H9 (cell line): Measurements from ENCODE around the gene MAPK8IP2. TPM values are rescaled to one million over a fixed set of nuclear protein-coding genes. Genes with fewer than 3 reads are reported as not detected.

Experiments used
- DNase-seq: peaks from one replicate; pipeline ENCODE4 v3.0.0-alpha.2; 2017
- H2AFZ ChIP-seq: one replicate; pipeline ENCODE4 v1.6.1; 2013; ENCODE audit warnings: mild to moderate bottlenecking, low read length, control low read depth, moderate library complexity
- H2AK5ac ChIP-seq: 2 replicates; pipeline ENCODE4 v1.6.1; 2013; ENCODE audit warnings: low read length, control low read depth, mixed read lengths; ENCODE audit not compliant: insufficient read length
- H2BK120ac ChIP-seq: one replicate; pipeline ENCODE4 v1.6.1; 2013; ENCODE audit warnings: low read depth, mild to moderate bottlenecking, low read length, control low read depth, inconsistent platforms; ENCODE audit not compliant: poor library complexity, severe bottlenecking
- H2BK12ac ChIP-seq: 2 replicates; pipeline ENCODE4 v1.6.1; 2013; ENCODE audit warnings: low read length, control low read depth, mixed read lengths, low read depth; ENCODE audit not compliant: insufficient read length
- H2BK15ac ChIP-seq: 2 replicates; pipeline ENCODE4 v1.6.1; 2013; ENCODE audit warnings: low read depth, low read length, control low read depth
- H2BK20ac ChIP-seq: one replicate; pipeline ENCODE4 v1.6.1; 2013; ENCODE audit warnings: low read depth, mild to moderate bottlenecking, low read length, control low read depth, inconsistent platforms; ENCODE audit not compliant: poor library complexity, severe bottlenecking
- H2BK5ac ChIP-seq: 2 replicates; pipeline ENCODE4 v1.6.1; 2013; ENCODE audit warnings: low read length, control low read depth, mixed read lengths; ENCODE audit not compliant: insufficient read length
- H3K14ac ChIP-seq: 2 replicates; pipeline ENCODE4 v1.6.1; 2013; ENCODE audit warnings: low read length, control low read depth; ENCODE audit not compliant: insufficient read depth
- H3K18ac ChIP-seq: 2 replicates; pipeline ENCODE4 v1.6.1; 2013; ENCODE audit warnings: low read depth, mild to moderate bottlenecking, mixed read lengths, low read length, control low read depth; ENCODE audit not compliant: insufficient read length
- H3K23ac ChIP-seq: 2 replicates; pipeline ENCODE4 v1.6.1; 2013; ENCODE audit warnings: low read length, control low read depth, mixed read lengths, low read depth; ENCODE audit not compliant: insufficient read length
- H3K23me2 ChIP-seq: 2 replicates; pipeline ENCODE4 v1.6.1; 2013; ENCODE audit warnings: low read depth, mild to moderate bottlenecking, mixed read lengths, low read length, control low read depth; ENCODE audit not compliant: insufficient read length, poor library complexity, severe bottlenecking
- H3K27ac ChIP-seq: 2 replicates; pipeline ENCODE4 v1.5.1; 2013; ENCODE audit warnings: low read length, control low read depth, mixed read lengths, low read depth; ENCODE audit not compliant: insufficient read length
- H3K27me3 ChIP-seq: 2 replicates; pipeline ENCODE4 v1.6.1; 2013; ENCODE audit warnings: low read length, control low read depth, inconsistent platforms; ENCODE audit not compliant: insufficient read depth
- H3K4ac ChIP-seq: 2 replicates; pipeline ENCODE4 v1.6.1; 2013; ENCODE audit warnings: low read depth, mild to moderate bottlenecking, control low read depth, inconsistent platforms, low read length, moderate library complexity
- H3K4me1 ChIP-seq: 2 replicates; pipeline ENCODE4 v1.6.1; 2013; ENCODE audit warnings: low read length, control low read depth, inconsistent platforms; ENCODE audit not compliant: insufficient read depth
- H3K4me2 ChIP-seq: 2 replicates; pipeline ENCODE4 v1.6.1; 2013; ENCODE audit warnings: low read length, control low read depth, mixed read lengths; ENCODE audit not compliant: insufficient read length, insufficient read depth
- H3K56ac ChIP-seq: 2 replicates; pipeline ENCODE4 v1.6.1; 2013; ENCODE audit warnings: low read depth, mild to moderate bottlenecking, mixed read lengths, low read length, control low read depth; ENCODE audit not compliant: insufficient read length
- H3K79me1 ChIP-seq: 2 replicates; pipeline ENCODE4 v1.6.1; 2013; ENCODE audit warnings: low read depth, mild to moderate bottlenecking, moderate library complexity, low read length, control low read depth, inconsistent platforms; ENCODE audit not compliant: insufficient read depth, poor library complexity, severe bottlenecking
- H3K79me2 ChIP-seq: 2 replicates; pipeline ENCODE4 v1.6.1; 2013; ENCODE audit warnings: low read length, control low read depth, inconsistent platforms; ENCODE audit not compliant: insufficient read depth
- H3K9ac ChIP-seq: 2 replicates; pipeline ENCODE4 v1.6.1; 2013; ENCODE audit warnings: low read length, control low read depth, mixed read lengths; ENCODE audit not compliant: insufficient read length; ENCODE audit errors: extremely low read depth
- H3K9me3 ChIP-seq: one replicate; pipeline ENCODE4 v1.6.1; 2013; ENCODE audit warnings: low read depth, low read length, inconsistent platforms; ENCODE audit not compliant: control insufficient read depth
- H3T11ph ChIP-seq: one replicate; pipeline ENCODE4 v1.6.1; 2013; ENCODE audit warnings: mild to moderate bottlenecking, low read length, control low read depth, inconsistent platforms
- H4K20me1 ChIP-seq: one replicate; pipeline ENCODE4 v1.6.1; 2013; ENCODE audit not compliant: control insufficient read depth, insufficient read length, insufficient read depth
- H4K5ac ChIP-seq: 2 replicates; pipeline ENCODE4 v1.6.1; 2013; ENCODE audit warnings: low read depth, mild to moderate bottlenecking, mixed read lengths, low read length, control low read depth; ENCODE audit not compliant: insufficient read length
- H4K8ac ChIP-seq: replicated peaks from 2 replicates; pipeline ENCODE4 v1.6.1; 2013; ENCODE audit warnings: low read length, control low read depth, mixed read lengths, low read depth; ENCODE audit not compliant: insufficient read length
- H4K91ac ChIP-seq: 2 replicates; pipeline ENCODE4 v1.6.1; 2013; ENCODE audit warnings: low read depth, mild to moderate bottlenecking, moderate library complexity, mixed read lengths, low read length, control low read depth; ENCODE audit not compliant: insufficient read length
- H3K27ac Mint-ChIP-seq, 3 experiments: 2 replicates in 2 of 3; 3 replicates in 1 of 3; pipeline ENCODE4 v1.8.0; 2020 to 2021; ENCODE audit warnings: mixed read lengths in 3 of 3, mild to moderate bottlenecking in 1 of 3, moderate library complexity in 1 of 3
- H3K27me3 Mint-ChIP-seq: 2 replicates; pipeline ENCODE4 v1.8.0; 2021; ENCODE audit warnings: low read depth, mild to moderate bottlenecking, moderate library complexity, mixed read lengths
- H3K36me3 Mint-ChIP-seq, 3 experiments: 2 replicates in 2 of 3; 3 replicates in 1 of 3; pipeline ENCODE4 v1.8.0; 2020 to 2021; ENCODE audit warnings: low read depth in 3 of 3, mixed read lengths in 3 of 3; ENCODE audit not compliant: insufficient read depth in 1 of 3
- H3K4me1 Mint-ChIP-seq, 2 experiments: 2 replicates each; pipeline ENCODE4 v1.8.0; 2020; ENCODE audit warnings: mixed read lengths in 2 of 2
- H3K4me3 Mint-ChIP-seq, 2 experiments: 2 replicates in 1 of 2; 3 replicates in 1 of 2; pipeline ENCODE4 v1.8.0; 2020 to 2021; ENCODE audit warnings: mild to moderate bottlenecking in 2 of 2, mixed read lengths in 2 of 2, moderate library complexity in 1 of 2
- H3K9me3 Mint-ChIP-seq, 2 experiments: 2 replicates in 1 of 2; 3 replicates in 1 of 2; pipeline ENCODE4 v1.8.0; 2020; ENCODE audit warnings: mild to moderate bottlenecking in 2 of 2, mixed read lengths in 2 of 2, moderate library complexity in 1 of 2
- WGBS: extraction: QIAGEN DNeasy Blood & Tissue Kit; methylation state at CpG from one replicate; pipeline ENCODE4 v1.1.7; 2013; ENCODE audit warnings: missing lambda C conversion rate, low lambda C conversion rate, mixed read lengths; ENCODE audit not compliant: insufficient read length; ENCODE audit errors: extremely low coverage; 5-methylcytosine and 5-hydroxymethylcytosine counted together
- total RNA-seq: library from RNA; stranded (reverse); gene quantifications from 2 replicates; pipeline ENCODE4 v1.2.1, GENCODE V29; 2021
- TF ChIP-seq, protein P1 (sequence below): fragments of 200-600 bp; sonication (generic); conservative IDR thresholded peaks from 3 replicates; pipeline ENCODE4 v1.8.0; 2021; ENCODE audit warnings: antibody characterized with exemption, mild to moderate bottlenecking

Gene MAPK8IP2
- total RNA-seq, 1 experiment from 2014 or later: 5.7 TPM

DNA sequence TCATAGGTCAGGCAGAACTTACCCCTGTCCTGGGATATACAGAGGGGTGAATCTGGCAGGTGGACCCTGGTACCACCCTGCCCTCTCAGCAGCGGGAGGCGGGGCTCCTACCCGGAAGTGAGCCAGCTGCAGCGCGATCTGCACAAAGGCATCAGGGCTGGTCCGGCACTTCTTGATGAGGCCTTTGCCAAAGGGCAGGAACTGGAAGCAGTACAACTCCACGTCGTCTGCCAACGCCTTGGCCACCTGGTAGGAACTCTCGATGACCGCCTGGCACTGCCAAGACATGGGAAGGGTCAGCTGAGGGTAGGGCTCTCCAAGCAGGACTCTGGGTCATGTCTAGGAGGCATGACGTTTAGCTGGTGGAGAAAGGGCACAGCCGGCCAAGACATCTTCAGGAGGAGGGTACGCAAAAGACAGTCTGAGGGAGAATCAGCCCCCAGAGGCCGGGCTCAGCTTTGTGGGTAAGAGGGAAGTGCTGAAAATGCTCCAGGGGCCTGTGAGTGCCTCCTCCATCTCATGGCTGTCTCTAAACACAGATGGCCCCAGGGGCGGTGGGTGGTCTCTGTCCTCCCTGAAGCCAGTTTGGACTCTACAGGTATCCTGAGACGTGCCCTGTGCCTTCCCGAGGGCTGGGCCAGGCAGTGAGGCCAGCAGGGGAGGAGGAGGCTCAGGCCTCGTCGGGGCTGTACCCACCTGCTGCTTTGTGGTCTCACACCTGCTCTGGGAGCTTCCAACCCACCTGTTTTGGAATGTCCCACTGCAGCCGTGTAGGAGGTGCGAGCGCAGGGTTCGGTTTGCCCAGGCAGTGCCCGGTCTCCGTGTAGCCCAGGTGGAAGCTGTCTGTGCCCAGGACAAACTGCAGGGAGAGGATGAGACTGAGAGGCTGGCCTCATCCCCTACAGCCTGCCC lies 29.1 kb upstream of the MAPK8IP2 start:
- H3K36me3 Mint-ChIP-seq: peaks cover 13 to 78% (median 71%) of the 10 kb centered on the region in 3 experiments
- DNase-seq: no peak
- H3K14ac ChIP-seq: no peak overlapping the region

More for the DNA sequence above, 29.1 kb upstream of the MAPK8IP2 start:
- H3K4me2 ChIP-seq: no peak overlapping the region
- no peaks in the 10 kb centered on the region; the same call in 1 of the 2 replicates for H3K27me3 Mint-ChIP-seq
- no peaks in the 10 kb centered on the region for H3K9me3 Mint-ChIP-seq
- TF ChIP-seq, protein P1, sequence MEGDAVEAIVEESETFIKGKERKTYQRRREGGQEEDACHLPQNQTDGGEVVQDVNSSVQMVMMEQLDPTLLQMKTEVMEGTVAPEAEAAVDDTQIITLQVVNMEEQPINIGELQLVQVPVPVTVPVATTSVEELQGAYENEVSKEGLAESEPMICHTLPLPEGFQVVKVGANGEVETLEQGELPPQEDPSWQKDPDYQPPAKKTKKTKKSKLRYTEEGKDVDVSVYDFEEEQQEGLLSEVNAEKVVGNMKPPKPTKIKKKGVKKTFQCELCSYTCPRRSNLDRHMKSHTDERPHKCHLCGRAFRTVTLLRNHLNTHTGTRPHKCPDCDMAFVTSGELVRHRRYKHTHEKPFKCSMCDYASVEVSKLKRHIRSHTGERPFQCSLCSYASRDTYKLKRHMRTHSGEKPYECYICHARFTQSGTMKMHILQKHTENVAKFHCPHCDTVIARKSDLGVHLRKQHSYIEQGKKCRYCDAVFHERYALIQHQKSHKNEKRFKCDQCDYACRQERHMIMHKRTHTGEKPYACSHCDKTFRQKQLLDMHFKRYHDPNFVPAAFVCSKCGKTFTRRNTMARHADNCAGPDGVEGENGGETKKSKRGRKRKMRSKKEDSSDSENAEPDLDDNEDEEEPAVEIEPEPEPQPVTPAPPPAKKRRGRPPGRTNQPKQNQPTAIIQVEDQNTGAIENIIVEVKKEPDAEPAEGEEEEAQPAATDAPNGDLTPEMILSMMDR: no peak
- H3K4ac ChIP-seq: no peak overlapping the region
- H4K5ac ChIP-seq: no peak overlapping the region
- H3K27me3 ChIP-seq: no peaks in the 10 kb centered on the region
- no peaks in the 10 kb centered on the region for H3K79me2 ChIP-seq
- H3K9ac ChIP-seq: no peak overlapping the region
- no peak overlapping the region for H2BK12ac ChIP-seq
- H3K18ac ChIP-seq: no peak overlapping the region
- H3K4me3 Mint-ChIP-seq: no peak overlapping the region
- no peaks in the 10 kb centered on the region for H3K4me1 Mint-ChIP-seq
- no peaks in the 10 kb centered on the region for H3K23me2 ChIP-seq
- H3K9me3 ChIP-seq: no peaks in the 10 kb centered on the region
- no peak overlapping the region for H2BK15ac ChIP-seq
- H3K4me1 ChIP-seq: no peaks in the 10 kb centered on the region
- no peak overlapping the region for H3T11ph ChIP-seq
- no peak overlapping the region for H3K27ac ChIP-seq
- H2AFZ ChIP-seq: no peak overlapping the region
- H4K20me1 ChIP-seq: no peaks in the 10 kb centered on the region
- H3K23ac ChIP-seq: no peak overlapping the region
- H3K56ac ChIP-seq: no peak overlapping the region
- H2BK5ac ChIP-seq: no peak overlapping the region
- H4K91ac ChIP-seq: no peak overlapping the region
- H2BK120ac ChIP-seq: no peak overlapping the region
- H2BK20ac ChIP-seq: no peak overlapping the region
- no peak overlapping the region for H2AK5ac ChIP-seq
- WGBS: no CpG with 5 or more reads among the region's 26 CpGs
- no peaks in the 10 kb centered on the region for H3K79me1 ChIP-seq
- no peak overlapping the region for H3K27ac Mint-ChIP-seq
- no peak overlapping the region for H4K8ac ChIP-seq
